Superior temporal gyrus (tissue), 1 donor: ENCODE measurements around the gene SYTL3.
"Not testable (repeated sequence)": the region's sequence is repeated elsewhere in the genome, so short reads cannot be mapped to it uniquely, and the experiment has no call there.

ENCODE experiments used
- DNase-seq: peaks from one replicate; pipeline ENCODE4 v3.0.0-alpha.2; 2016; ENCODE audit errors: extremely low spot score

The SYTL3 gene

DNA sequence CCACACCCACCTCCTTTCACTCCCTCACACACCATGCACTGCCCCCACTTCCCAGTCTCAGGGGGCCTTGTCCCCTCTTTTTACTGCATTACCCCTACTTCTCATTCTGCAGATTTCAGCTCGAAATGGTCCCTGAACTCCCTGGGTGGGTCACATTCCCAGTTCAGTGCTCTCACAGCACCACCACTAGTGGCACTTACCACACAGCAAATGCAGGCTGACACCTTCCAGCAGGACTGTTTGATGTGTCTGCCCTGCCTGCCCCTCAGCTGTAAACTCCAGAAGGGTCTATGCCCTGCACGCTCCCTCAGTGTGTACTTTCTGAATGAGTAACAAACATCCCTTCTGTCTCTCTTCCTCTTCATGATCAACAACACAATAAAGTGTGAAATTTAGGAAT lies 9.3 kb upstream of the SYTL3 start:
- DNase-seq, result no peak

DNA sequence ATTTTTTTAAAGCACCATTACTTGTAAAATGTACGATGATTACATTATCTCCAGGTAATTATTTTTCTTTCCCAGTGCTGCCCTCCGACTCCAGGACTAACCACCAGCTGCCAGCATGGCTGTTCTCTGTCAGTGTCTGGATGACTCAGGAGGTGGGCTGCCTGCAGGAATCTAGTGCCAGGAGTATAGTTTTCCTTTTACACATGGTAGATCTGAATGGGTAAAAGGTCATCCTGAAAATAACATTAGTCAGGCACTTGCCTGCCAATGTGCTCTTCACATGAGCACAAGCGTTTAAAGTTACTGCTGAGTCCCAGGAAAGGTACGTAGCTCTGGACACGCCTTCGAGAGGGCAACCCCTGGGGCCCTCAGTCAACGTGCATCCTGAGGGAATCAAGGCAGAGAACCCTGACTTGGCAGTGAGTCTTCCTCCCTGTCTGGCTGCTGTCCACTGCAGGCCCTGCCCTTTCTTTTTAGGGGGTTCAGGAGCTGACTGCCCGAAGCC lies 7.7 kb upstream of the SYTL3 start:
- no peak for DNase-seq

DNA sequence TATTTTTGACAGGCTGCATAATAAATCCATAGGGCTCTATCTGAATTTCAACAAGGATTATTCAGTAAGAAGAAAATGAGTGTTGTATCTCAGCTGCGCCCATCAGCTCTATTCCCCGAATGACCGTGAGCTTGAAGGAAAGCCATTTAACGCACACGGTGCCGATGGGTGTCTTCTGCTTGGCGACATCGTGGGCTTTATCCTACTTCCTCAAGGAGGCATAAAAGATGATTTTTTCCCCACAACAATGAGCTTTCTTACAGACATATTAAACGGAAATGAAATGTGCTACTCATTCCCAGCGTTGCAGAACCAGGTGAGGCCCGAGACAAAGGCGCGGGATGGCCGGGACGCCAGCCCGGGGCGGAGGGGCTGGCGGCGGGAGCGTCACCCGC lies 6.0 kb upstream of the SYTL3 start:
- DNase-seq, result no peak

DNA sequence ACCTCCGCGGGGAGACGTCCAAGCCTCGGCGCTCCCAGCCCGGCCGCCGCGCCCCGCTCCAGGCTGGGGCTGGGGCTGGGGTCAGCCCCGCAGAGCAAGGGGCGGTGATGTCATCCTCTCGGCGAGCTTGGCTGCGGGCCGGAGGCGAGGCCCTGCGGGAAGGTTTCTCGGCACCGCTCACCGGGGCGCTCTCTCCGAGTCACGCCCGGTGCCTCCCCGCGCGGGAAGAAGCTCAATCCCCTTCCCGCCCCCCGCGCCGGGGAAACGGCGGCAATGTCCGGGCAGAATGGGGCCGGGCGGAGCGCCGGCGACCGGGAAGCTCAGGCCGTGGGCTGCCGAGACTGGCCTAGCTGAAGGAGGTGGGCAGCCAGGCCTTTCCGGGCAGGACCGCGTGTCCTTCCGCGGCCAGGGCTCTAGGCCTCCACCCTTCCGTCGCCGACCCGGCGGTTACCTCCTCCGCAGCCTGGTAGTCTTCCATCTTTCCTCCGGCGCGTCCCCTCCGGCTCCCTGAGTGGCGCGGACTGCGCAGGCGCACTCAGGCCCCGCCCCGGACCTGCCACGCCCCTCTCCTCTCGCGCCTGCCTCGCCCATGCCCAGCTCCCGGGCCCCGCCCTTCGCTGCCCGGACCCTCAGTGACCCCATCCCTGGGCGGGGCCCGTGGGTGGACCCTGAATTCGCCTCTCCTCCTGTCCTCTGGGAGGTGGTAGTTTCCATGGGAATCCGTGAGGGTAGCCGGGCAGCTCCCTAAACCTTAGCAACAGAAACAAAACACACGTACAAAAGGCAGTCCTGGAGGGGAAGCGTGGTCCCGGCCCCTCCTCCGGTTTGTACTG lies 5.4 kb upstream of the SYTL3 start, which contains the start of gene DYNLT1:
DYNLT1 (minus strand) TSS at position 513 of the 833 bp plus-strand sequence; CDS start at position 478, 35 bp downstream.
- DNase-seq, result peak; percentile 90

DNA sequence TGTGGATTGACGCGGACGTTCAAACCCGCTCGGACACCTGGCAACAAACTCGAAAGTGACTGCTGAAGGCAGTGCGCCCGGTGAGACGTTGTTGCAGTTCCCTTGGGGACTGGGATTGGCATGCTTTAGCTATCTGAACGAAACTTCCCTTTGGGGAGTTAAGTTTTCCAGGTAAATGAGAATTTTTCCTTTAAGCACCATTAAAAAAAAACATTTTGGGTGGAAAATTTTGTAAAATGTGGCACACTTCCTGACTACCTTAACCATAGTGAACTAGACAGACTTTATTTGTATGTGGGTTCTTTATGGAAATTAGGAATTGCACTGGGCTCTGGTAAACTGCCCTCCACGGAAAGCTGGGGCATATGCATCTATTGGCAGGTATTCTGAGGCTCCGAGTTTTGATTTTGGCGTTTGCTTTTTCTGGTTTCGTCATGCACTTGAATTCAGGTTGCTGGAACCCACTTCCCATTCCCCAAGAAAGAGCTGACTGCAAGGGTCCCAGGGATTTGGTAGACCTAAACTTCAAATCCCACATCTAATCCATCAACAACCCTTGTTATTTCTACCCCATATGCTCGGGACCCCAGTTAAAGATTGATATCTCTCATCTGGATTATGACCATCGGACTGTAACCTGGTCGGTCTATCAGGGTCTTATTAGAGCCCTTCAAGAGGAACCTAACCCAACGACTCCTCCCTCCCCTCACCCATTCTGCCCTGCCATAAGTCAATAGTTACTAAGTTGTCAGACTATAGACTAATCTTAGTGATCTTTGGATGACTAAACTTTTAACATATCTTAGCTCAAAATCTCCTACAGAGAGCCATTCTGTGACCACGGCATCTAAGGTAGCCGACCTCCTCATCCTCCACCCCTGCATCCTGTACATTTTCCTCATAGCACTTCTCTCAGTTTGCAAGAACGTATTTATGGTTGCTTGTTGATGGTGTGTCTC lies 4.5 kb upstream of the SYTL3 start:
- DNase-seq, result peak; percentile 66

DNA sequence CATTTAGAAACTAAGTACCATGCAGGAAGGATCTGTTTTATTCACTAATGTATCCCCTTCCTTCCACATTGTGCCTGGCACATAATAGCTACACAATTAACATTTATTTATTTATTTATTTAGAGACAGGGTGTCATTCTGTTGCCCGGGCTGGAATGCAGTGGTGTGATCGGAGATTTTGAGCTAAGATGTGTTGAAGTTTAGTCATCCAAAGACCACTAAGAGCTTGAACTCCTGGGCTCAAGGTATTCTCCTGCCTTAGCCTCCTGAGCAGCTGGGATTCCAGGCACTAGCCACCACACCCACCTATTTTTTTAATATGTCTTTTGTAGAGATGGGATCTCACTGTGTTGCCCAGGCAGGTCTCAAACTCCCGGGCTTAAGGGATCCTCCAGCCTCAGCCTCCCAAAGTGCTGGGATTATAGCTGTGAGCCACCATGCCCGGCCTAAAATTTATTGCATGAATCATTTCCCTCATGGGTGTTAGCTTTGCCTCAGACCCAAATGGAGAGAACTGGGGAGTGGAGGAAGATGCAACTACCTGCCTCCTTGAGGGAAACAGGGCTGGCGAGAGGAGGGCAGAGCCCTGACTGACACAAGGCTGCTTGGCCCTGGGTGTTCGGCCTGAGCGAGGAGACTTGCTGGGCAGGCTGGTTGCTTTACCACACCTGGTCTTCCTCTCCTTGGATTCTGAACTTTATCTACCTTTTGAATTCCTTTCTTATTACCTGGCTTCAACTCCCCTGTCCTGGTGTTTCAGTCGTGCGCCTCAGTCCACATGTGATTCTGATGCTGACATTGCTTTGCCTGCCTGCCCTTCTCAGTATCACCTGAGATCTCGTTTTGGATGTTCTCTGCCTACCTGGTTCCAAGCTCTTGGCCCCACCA lies 3.6 kb upstream of the SYTL3 start:
- no peak for DNase-seq

DNA sequence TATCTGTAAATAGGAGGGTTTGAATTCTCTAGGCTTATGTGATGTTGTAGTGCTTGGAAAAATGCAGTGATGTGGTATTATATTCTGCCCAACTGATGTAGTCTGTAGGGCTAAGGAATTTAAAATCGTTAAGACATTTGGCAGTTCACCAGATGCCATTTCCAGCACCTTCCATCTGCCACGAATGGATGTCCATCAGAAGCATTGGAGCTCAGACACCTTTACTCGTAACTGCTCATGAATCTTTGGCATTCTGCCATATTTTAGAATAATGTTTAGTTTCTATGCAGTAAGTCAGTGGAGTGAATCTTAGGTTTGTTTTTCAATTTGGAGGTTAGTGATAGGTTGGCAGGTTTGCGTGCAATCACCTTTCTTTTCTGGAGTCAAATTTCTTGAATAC lies 2.4 kb upstream of the SYTL3 start:
- DNase-seq, result no peak

DNA sequence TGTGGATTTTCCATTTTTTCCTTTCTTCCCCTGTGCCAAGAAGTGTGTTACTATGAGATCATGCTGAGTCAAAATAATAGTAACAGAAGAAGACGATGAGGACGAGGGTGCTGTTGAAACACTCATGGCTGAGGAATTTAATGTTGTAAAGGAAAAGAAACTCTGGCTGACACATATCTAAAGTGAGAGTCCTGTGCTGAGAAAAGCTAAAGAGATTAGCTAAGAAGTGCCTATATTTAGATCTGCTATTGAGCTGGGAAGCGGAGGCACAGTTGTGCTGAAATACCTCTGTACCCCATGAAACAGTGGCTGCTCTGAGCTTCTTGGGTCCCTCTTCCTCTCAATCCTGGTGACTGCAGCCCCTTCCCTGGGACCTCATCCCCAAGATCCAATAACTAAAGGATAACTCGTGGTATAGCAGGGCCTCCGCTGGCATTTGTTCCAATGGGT lies 1.1 kb upstream of the SYTL3 start:
- DNase-seq, result no peak

DNA sequence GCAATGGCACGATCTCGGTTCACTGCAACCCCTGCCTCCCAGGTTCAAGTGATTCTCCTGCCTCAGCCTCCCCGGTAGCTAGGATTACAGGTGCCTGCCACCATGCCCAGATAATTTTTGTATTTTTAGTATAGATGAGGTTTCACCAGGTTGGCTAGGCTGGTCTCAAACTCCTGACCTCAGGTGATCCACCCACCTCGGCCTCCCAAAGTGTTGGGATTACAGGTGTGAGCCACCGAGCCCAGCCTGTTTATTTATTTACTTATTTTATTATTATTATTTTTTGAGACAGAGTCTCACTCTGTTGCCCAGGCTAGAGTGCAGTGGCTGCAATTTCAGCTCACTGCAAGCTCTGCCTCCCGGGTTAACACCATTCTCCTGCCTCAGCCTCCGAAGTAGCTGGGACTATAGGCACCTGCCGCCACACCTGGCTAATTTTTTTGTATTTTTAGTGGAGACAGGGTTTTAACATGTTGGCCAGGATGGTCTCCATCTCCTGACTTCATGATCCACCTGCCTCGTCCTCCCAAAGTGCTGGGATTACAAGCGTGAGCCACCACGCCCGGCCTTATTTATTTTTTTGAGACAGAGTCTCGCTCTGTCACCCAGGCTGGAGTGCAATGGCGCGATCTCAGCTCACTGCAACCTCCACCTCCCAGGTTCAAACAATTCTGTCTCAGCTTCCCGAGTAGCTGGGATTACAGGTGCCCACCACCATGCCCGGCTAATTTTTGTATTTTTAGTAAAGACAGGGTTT lies 2.3 kb downstream of the SYTL3 start:
- not testable (repeated sequence) for DNase-seq

DNA sequence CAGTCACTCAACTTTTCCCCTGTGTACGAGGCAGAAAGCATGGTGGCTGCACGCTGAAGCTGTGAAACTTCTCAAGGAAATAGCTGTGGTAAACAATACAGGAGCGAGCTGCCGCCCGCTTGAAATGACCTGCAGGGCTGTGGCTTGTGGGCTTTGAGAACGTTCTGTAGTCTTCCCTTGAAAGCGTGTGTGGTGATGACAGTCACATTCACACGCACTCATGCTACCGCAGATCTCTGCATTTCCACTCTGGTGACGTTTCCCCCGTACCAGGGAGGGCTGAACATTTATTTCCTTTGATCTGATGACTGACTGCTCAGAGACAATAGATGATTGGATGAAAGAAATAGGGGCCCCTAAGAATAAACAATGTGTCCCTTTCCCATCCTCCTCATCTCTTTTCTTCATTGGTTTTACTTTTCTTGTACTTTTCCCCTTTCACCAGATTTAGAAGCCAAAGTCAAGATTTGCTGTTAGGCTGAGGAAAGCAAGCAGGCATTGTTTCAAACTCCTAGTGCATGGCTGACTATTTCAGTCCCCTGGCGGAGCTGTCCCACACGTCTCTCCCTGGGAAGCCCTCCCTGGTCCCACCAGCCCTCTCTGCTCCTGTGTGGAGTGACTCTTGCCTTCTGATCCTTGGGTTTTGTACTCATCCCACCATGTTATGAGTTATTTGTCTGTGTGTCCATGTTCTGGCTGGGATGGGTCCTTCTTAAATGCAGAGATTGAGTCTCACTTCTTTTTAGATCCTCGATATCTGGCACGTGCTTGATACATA lies 3.9 kb downstream of the SYTL3 start:
- DNase-seq, result no peak

DNA sequence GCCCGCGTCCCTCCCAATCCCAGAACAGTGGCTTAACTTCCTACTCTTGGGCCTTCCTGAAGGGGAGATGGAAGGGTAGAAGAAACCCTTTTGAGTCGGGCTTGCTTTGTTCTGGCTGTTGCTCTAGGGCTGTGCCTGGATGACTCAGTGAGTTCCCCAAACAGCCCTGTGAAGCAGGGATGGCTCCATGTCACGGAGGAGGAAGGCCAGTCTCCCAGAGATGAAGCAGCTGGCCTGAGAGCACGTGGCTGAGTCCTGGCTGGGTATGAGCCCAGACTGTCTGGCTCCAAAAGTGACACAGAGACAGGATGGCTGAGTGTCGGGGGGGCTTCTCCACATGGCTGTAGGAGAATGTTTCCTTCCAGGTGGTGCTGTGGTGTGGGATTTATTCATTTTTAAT lies 4.6 kb downstream of the SYTL3 start:
- no peak for DNase-seq

DNA sequence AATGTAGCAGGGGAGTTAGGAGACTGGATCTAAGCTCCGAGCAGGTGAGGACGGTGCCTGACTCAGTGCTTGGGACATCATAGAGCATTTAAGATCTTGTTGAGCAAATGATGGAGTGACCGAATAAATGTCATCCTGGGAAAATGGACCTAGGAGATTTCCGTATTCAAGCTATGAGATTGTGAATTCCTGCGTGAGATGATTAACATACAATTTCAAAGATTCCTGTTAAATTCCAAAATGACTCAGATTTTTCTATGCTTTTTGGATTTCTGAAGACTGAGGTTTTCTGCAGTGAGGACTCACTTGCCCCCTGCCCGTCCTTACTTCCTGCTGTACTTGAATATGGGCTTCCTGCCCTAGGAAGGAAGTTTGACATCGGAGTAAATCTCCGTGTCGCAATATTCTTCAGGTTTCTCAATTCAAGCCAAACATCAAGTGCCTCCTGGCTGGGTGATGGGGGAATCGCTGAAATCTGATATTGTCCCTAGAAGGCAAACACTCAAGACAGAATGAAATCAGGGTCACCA lies 5.2 kb downstream of the SYTL3 start:
- no peak for DNase-seq

DNA sequence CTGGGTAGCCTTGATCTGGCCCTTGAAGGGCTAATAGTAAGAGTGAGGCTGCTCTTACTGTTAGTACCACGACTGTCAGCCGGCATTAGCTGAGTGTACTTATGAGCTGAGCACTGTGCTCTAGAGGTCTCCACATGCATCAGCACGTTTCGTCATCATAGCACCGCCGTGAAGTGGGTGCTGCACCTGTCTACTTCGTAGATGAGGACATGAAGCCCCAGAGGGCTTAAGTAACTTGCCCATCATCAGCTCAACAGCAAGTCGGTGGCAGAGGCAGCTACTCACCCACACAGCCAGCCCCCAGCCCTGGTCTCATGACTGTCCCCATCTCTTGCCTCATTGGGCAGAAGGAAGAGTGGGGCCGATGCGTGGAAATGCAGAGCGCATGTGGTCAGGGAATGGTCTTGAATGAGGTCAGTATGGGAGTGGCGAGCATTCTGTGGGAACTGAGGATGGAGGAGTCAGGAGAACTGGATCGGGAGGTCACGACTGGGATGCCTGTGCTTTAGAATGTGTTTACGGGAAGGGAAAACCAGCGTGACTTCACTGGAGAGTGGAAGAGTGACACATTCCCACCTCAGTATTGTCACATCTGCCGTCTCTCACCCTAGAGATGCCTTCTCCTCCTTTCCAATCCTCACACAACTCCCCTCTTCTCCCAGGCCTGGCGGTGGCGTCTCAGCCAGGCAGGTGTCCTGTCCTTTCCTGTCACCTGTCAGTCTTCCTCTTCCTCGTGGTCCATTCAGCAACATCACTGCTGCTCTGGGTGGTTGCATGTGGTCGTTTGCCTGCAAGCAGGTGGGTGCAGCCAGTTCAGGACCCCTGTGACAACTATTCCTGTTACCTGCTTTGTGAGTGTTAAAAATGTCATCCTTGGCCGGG lies 6.0 kb downstream of the SYTL3 start:
- no peak for DNase-seq

DNA sequence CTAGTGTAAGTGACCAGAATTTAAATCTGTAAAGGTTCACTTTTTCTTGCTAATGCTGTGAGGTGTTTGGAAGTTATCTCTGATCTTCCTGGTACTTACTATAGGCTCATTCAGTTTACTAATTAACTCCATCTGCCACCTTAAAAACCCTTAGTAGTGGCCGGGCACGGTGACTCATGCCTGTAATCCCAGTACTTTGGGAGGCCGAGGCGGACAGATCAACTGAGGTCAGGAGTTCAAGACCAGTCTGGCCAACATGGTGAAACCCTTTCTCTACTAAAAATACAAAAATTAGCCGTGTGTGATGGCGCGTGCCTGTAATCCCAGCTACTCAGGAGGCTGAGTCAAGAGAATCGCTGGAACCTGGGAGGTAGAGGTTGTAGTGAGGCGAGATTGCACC lies 7.1 kb downstream of the SYTL3 start:
- DNase-seq, result not testable (repeated sequence)

DNA sequence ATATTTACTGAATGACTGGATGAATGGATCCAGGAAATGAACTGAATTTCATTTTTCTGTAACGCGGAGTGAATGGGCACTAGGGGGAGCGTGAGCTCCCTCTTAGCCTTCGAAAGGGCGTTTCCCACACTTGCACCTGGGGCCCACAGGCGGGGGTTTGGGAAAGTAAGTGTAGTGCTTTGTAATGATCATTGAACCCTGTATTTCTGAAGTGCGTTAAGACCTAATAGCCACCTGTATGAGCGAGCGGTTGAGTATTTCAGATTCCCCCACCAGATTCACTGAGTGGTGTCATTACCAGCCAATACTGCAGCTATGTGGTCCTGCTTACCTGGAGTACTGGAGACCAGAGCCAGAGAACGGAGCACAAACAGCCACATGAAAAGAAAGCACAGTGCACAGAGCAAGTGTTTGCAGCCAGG lies 10.5 kb downstream of the SYTL3 start:
- no peak for DNase-seq

DNA sequence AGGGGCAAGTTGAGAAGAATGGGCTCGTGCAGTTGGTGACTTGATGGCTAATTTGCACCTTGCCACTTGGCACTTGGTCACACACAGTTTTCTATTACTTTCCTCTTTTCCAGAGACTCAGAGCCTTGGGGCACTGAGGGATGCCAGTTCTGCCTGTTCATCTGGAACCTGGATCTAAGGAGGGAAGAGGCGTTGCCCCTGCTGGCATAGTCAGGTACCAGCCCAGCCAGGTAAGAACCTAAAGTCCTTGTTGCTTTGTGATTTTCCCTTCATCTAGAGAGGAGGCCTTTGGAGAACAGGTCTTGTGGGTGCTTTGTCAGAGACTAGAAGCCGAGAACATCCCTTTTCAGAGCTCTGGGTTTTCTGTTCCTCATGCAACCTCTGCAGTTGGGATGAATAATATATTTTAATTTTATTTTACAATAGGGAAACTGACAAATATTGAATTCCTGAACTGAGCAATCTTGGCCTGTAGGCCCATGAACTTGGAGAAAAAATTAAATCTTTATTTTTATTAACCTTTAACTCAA lies 11.4 kb downstream of the SYTL3 start:
- no peak for DNase-seq

DNA sequence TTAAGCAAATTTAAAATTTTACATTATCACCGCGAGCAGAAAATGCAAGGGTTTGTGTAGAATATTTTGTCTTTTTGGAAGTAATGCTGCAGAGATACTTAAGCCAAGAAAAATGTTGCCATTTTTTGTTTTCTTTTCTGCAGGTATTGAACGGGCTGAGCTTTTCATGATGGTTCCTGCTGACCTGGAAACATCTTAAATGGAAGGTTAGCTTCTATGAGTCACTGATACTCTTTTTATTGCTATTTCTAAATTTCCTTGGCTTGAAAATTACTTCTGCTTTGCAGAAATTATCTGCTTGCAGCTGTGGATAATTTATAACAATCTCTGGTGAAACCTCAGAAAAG lies 12.7 kb downstream of the SYTL3 start:
- no peak for DNase-seq

DNA sequence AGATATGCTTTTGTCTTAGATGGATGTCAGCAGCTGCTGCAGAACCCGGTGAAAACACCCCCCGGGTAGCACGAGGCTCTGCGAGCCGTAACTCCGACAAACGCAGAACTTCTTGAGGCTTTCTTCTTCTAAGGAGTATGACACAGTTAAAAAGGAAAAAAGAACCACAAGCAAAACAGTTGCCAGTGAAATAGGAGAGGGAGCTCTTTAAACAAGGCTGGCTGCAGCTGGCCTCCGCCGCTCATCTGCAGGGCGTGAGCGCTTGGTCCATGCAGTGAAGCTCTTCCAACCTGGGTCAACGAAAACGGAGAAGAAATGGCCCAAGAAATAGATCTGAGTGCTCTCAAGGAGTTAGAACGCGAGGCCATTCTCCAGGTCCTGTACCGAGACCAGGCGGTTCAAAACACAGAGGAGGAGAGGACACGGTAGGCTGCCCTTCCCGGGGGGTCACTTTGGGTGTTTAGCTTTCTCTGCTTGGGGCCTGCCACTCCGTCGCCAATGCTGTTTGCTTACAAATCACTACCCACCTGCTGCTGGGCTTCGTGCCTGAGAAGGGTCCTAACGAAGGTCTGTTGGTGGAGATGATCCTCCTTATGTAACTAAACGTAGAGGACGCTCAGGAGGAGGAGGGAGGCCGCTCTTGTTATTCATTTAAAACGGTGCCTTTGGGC lies 13.2 kb downstream of the SYTL3 start:
- DNase-seq, result no peak
